ENCODE data around the gene DAPK2.

- TF ChIP-seq TCF12 (IDR thresholded peaks at IDR 0.05), result no peak
- no peak for TF ChIP-seq TCF12 (CRISPR knock-in tag; IDR thresholded peaks at IDR 0.05)
- TF ChIP-seq STAG1 (CRISPR knock-in tag; IDR thresholded peaks at IDR 0.05), result no peak
- no peak for TF ChIP-seq ATF2 (CRISPR knock-in tag; IDR thresholded peaks at IDR 0.05)
- no peak for TF ChIP-seq ZNF335 (CRISPR knock-in tag; IDR thresholded peaks at IDR 0.05)
- no peak for TF ChIP-seq RFX5 (IDR thresholded peaks at IDR 0.05; ENCODE audit: low read depth, low read length)
- no peak for TF ChIP-seq PRDM10 (CRISPR knock-in tag; IDR thresholded peaks at IDR 0.05; ENCODE audit: low read depth)
- TF ChIP-seq POLR2A (IDR thresholded peaks at IDR 0.05; ENCODE audit: insufficient read depth in 1 of 2, low read depth in 2 of 2, low read length in 2 of 2), result no peak
- no peak for TF ChIP-seq POLR2AphosphoS5 (IDR thresholded peaks at IDR 0.05; ENCODE audit: low read depth, low read length)
- TF ChIP-seq ZNF264 (CRISPR knock-in tag; IDR thresholded peaks at IDR 0.05), result no peak
Measured at GRCh38 chr15:63991706-63992105, 54.6 kb downstream of the DAPK2 start.

Data from HepG2 (cell line).